Neural cell (in vitro differentiated cells): ENCODE results near the gene CSN1S1.

Source experiments
- CTCF ChIP-seq: fragments of 450-650 bp; IDR thresholded peaks from 2 replicates; pipeline ENCODE4 v1.5.1; 2014; ENCODE audit warnings: antibody characterized with exemption, mild to moderate bottlenecking, moderate library complexity; ENCODE audit not compliant: poor library complexity, severe bottlenecking
- EZH2 ChIP-seq: fragments of 200-600, 300-800 bp; shearing (Covaris generic), sonication (generic); IDR thresholded peaks from 2 replicates; pipeline ENCODE4 v1.6.1; 2014; ENCODE audit warnings: antibody characterized with exemption, low read length, borderline replicate concordance, mild to moderate bottlenecking; ENCODE audit not compliant: insufficient read depth, poor library complexity, severe bottlenecking

- no peak for TF ChIP-seq CTCF
- TF ChIP-seq EZH2: no peak
Measured at GRCh38 chr4:69965628-69966027, 34.8 kb downstream of the CSN1S1 start, which contains the start of gene CSN2.
